ENCODE results near the gene MVB12A. TPM values are rescaled to one million over a fixed set of nuclear protein-coding genes. Genes with fewer than 3 reads are reported as not detected.

Gene MVB12A
- total RNA-seq, 1 donor from 2014 or later, result 33.2 TPM

DNA sequence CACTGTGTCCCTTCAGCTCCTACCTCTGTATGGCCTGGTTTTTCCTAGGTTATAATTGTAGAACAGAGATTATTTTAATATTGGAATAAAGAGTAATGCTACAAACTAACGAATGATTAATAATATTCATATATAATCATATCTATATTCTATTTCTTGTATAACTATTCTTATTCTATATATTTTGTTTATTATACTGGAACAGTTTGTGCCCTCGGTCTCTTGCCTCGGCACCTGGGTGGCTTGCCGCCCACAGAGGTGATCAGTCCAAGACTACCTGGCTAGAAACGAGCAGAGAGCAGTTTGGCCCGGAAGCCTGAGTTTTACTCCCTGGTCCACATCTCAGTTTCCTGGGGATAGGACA is 46.6 kb downstream of the MVB12A start:
- H4K20me1 ChIP-seq (ENCODE audit: low read depth), result no peaks in the 10 kb centered on the region
- H3K27me3 ChIP-seq, result peaks cover 20% of the 10 kb centered on the region
- no peak overlapping the region for H2AFZ ChIP-seq (replicated peaks)
- no peak overlapping the region for H3K9ac ChIP-seq
- no peaks in the 10 kb centered on the region for H3K9me3 ChIP-seq (ENCODE audit: low read depth)
- peaks cover 11% of the 10 kb centered on the region for H3K4me1 ChIP-seq
- Mint-ChIP-seq H3K4me1 (peaks cover 28% of the 10 kb centered on the region), H3K27me3 (ENCODE audit: insufficient read depth, low read depth) (peaks cover 11% of the 10 kb centered on the region), H3K4me3 (peak overlapping the region; percentile 58), H3K27ac (peak overlapping the region; percentile 80), H3K36me3 (no peaks in the 10 kb centered on the region), H3K9me3 (no peaks in the 10 kb centered on the region)
- peaks cover 18% of the 10 kb centered on the region for H3F3A ChIP-seq (ENCODE audit: low read depth)
- H3K27ac ChIP-seq, result no peak overlapping the region
- TF ChIP-seq EZH2phosphoT487 (IDR thresholded peaks at IDR 0.05), result no peak
- TF ChIP-seq EZH2 (IDR thresholded peaks at IDR 0.05), result no peak
- TF ChIP-seq, protein P1, sequence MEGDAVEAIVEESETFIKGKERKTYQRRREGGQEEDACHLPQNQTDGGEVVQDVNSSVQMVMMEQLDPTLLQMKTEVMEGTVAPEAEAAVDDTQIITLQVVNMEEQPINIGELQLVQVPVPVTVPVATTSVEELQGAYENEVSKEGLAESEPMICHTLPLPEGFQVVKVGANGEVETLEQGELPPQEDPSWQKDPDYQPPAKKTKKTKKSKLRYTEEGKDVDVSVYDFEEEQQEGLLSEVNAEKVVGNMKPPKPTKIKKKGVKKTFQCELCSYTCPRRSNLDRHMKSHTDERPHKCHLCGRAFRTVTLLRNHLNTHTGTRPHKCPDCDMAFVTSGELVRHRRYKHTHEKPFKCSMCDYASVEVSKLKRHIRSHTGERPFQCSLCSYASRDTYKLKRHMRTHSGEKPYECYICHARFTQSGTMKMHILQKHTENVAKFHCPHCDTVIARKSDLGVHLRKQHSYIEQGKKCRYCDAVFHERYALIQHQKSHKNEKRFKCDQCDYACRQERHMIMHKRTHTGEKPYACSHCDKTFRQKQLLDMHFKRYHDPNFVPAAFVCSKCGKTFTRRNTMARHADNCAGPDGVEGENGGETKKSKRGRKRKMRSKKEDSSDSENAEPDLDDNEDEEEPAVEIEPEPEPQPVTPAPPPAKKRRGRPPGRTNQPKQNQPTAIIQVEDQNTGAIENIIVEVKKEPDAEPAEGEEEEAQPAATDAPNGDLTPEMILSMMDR (IDR thresholded peaks at IDR 0.05), result no peak
- no peaks in the 10 kb centered on the region for H3K36me3 ChIP-seq
- H3K4me2 ChIP-seq, result no peak overlapping the region
- H3K4me3 ChIP-seq, result no peak overlapping the region
- H3K79me2 ChIP-seq (ENCODE audit: low read depth), result no peaks in the 10 kb centered on the region
- DNase-seq (ENCODE audit: low spot score), result no peak

DNA sequence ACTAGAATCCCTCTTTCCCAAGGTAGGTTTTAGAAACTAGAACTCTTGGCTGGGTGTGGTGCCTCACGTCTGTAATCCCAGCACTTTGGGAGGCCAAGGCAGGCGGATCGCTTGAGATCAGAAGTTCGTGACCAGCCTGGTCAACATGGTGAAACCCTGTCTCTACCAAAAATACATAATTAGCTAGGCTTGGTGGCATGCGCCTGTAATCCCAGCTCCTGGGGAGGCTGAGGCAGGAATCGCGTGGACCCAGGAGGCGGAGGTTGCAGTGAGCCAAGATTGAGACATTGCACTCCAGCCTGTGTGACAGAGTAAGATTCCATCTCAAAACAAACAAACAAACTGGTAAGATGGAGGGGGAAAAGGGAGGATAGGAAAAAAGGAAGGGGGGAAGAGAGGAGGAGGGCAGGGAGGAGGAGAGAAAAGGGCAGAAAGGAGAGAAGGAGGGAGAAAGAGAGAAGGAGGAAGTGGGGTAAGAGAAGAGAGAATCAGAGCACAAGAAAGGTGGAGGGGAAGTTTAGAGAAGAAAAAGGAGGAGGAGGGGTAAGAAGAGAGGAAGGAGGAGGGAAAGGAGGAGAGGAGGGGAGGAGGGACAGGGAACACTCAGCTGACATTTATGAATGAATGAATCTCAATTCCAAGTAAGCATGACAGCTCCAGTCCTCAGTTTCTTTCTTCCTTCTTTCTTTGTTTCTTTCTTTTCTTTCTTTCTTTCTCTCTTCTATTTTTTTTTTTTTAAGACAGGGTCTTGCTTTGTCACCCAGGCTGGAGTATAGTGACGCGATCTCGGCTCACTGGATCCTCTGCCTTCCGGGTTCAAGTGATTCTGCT is 47.8 kb downstream of the MVB12A start:
- Mint-ChIP-seq H3K4me3 (peak overlapping the region; percentile 92), H3K27me3 (ENCODE audit: insufficient read depth, low read depth) (peaks cover 11% of the 10 kb centered on the region), H3K9me3 (no peaks in the 10 kb centered on the region), H3K27ac (no peak overlapping the region), H3K36me3 (no peaks in the 10 kb centered on the region), H3K4me1 (peaks cover 33% of the 10 kb centered on the region)
- Histone ChIP-seq H3K27me3 (peaks cover 26% of the 10 kb centered on the region), H3F3A (ENCODE audit: low read depth) (peaks cover 18% of the 10 kb centered on the region), H3K79me2 (ENCODE audit: low read depth) (no peaks in the 10 kb centered on the region), H4K20me1 (ENCODE audit: low read depth) (peaks cover 1% of the 10 kb centered on the region), H3K36me3 (no peaks in the 10 kb centered on the region), H3K9ac (no peak overlapping the region), H2AFZ (replicated peaks) (no peak overlapping the region), H3K4me3 (no peak overlapping the region), H3K4me2 (no peak overlapping the region), H3K9me3 (ENCODE audit: low read depth) (no peaks in the 10 kb centered on the region), H3K4me1 (peaks cover 12% of the 10 kb centered on the region), H3K27ac (no peak overlapping the region)
- no peak for DNase-seq (ENCODE audit: low spot score)
- TF ChIP-seq, protein P1 (IDR thresholded peaks at IDR 0.05), result no peak
- TF ChIP-seq EZH2phosphoT487 (IDR thresholded peaks at IDR 0.05), result no peak
- no peak for TF ChIP-seq EZH2 (IDR thresholded peaks at IDR 0.05)

DNA sequence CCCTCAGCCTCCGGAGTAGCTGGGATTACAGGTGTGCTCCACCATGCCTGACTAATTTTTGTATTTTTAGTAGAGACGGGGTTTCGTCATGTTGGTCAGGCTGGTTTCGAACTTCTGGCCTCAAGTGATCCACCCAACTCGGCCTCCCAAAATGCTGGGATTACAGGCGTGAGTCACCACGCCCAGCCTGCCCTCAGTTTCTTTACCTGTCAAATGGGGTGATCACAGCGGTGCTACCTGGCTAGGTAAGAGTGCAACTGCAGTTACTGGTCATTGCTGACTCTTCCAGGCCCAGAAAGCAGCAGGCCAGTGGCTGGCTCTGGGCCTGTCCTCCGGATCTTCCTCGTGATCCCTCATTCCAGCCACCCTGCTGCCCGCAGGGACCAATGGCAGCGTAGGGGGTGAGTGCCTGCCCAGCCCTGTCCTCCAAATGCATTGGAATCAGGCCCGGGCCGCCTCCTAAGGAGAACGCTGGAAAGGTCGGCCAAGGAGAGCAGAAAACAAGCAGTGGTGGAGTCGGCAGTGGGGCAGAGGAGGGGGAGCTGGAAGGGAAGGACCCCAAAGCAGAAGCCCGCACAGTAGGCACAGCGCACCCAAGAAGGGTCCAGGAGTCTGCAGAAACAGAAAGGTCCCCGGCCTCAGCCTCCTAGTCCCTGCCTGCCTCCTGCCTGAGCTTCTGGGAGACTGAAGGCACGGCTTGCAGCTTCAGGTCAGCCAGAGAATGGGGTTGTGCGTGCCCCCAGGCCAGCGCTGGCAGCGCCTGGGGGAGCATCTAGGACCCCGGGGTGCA is 48.6 kb downstream of the MVB12A start:
- H3K27ac ChIP-seq, result no peak overlapping the region
- Mint-ChIP-seq H3K4me1 (peaks cover 33% of the 10 kb centered on the region), H3K27ac (peak overlapping the region; percentile 46), H3K4me3 (peak overlapping the region; percentile 92), H3K36me3 (no peaks in the 10 kb centered on the region), H3K9me3 (no peaks in the 10 kb centered on the region), H3K27me3 (ENCODE audit: insufficient read depth, low read depth) (peaks cover 9% of the 10 kb centered on the region)
- H3K4me2 ChIP-seq, result peak overlapping the region; percentile 81
- peak overlapping the region; percentile 86 for H3K4me3 ChIP-seq
- peaks cover 18% of the 10 kb centered on the region for H3F3A ChIP-seq (ENCODE audit: low read depth)
- H3K4me1 ChIP-seq, result peaks cover 12% of the 10 kb centered on the region
- H2AFZ ChIP-seq (replicated peaks), result peak overlapping the region; percentile 98
- no peaks in the 10 kb centered on the region for H3K79me2 ChIP-seq (ENCODE audit: low read depth)
- peaks cover 26% of the 10 kb centered on the region for H3K27me3 ChIP-seq
- H3K9me3 ChIP-seq (ENCODE audit: low read depth), result no peaks in the 10 kb centered on the region
- TF ChIP-seq, protein P1 (IDR thresholded peaks at IDR 0.05), result no peak
- TF ChIP-seq EZH2 (IDR thresholded peaks at IDR 0.05), result no peak
- no peak for TF ChIP-seq EZH2phosphoT487 (IDR thresholded peaks at IDR 0.05)
- H4K20me1 ChIP-seq (ENCODE audit: low read depth), result peaks cover 3% of the 10 kb centered on the region
- peak; percentile 41 for DNase-seq (ENCODE audit: low spot score)
- H3K9ac ChIP-seq, result no peak overlapping the region
- H3K36me3 ChIP-seq, result no peaks in the 10 kb centered on the region
